ENCODE data around the gene PBX4. TPM values are rescaled to one million over a fixed set of nuclear protein-coding genes. Genes with fewer than 3 reads are reported as not detected.

PBX4 gene
- total and polyA plus RNA-seq, 11 donors, result 0.43 to 0.69 (median 0.53) TPM; not detected in 8

DNA sequence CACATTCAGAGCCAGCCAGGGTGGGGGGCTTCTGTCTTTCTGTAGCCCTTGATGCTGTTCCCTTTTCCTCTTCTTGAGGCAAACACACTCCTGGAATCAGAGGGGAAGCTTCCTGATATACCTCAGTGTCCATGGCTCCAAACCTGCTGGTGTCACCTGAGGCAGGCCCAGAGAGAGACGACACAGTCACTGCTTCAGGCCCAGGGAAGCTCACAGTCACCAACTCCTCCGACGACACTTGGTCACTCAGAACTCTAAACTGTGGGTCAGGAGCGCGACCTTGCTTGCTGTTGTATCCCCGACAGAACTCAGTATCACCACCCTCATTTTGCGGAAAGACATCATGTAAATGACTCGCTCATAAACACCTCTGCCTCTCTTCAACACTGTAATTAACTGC lies 43.9 kb upstream of the PBX4 start:
- intact Hi-C loops (cut with DNase I), result loop anchor here in 4 of 10 donors (5.0 to 10.0 kb wide), 4 partner anchors 112 to 375 kb away; partner anchors contain the start of gene ZNF682 (in 1 of the 4)
- no peak for DNase-seq
- H3K4me3 ChIP-seq, result peak overlapping the region in 9 of 12 donors; percentile 78 to 100 (median 96)
- H3K4me1 ChIP-seq, result peaks cover 0 to 28% (median 18%) of the 10 kb centered on the region in 12 donors
- H3K36me3 ChIP-seq, result peaks cover 0 to 32% (median 24%) of the 10 kb centered on the region in 9 donors
- no peaks in the 10 kb centered on the region for H3K9me3 ChIP-seq
- TF ChIP-seq CTCF (IDR thresholded peaks at IDR 0.05) (no peak), POLR2A (IDR thresholded peaks at IDR 0.05) (no peak)
- peak overlapping the region in 2 of 12 donors; percentile 93 to 95 for H3K27ac ChIP-seq
- H3K27me3 ChIP-seq, result no peaks in the 10 kb centered on the region
- ATAC-seq, result no peak
- 77 to 86% (median 80%) methylated on average over 8 of the region's 8 CpGs for WGBS, 4 donors

GRCh38 chr19:19661675-19662251 lies 43.3 kb upstream of the PBX4 start:
- peaks cover 0 to 27% (median 18%) of the 10 kb centered on the region in 12 donors for H3K4me1 ChIP-seq
- TF ChIP-seq CTCF (IDR thresholded peaks at IDR 0.05) (no peak), POLR2A (IDR thresholded peaks at IDR 0.05) (no peak)
- no peaks in the 10 kb centered on the region for H3K9me3 ChIP-seq
- H3K27ac ChIP-seq, result peak overlapping the region in 1 of 12 donors; percentile 93
- WGBS, 4 donors, result 73 to 82% (median 78%) methylated on average over 18 of the region's 18 CpGs
- DNase-seq (no peak), ATAC-seq (no peak)
- peaks cover under 1 to 38% (median 30%) of the 10 kb centered on the region in 9 donors for H3K36me3 ChIP-seq
- H3K4me3 ChIP-seq, result peak overlapping the region in 4 of 12 donors; percentile 96 to 100 (median 98)
- intact Hi-C loops (cut with DNase I), result loop anchor here in 4 of 10 donors (5.0 to 10.0 kb wide), 4 partner anchors 113 to 376 kb away; partner anchors contain the start of gene ZNF682 (in 1 of the 4)
- no peaks in the 10 kb centered on the region for H3K27me3 ChIP-seq

DNA sequence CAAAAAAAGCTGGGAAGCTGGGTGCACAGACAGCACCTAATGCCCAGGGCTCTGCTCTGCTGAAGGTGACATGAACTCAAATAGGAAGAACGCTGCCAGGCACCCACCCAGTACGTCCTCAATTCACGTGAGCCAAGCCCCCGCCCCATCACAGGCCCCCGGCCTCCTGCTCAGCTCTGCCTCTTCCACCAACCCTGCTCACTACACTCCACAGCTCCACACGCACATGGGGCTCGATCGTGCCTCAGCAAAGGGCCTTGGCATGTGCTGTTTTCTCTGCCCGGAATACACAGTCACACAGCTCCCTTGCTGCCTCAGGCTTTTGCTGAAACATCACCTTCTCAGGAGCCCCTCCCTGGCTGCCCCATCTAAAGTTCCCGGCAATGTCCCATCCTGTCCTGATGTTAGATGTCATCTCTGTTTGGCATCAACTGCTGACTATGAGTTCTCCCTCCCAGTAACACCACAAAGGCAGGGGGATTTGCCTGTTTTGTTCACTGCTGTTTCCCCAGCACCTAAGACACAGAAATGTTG lies 42.7 kb upstream of the PBX4 start:
- ATAC-seq (no peak), DNase-seq (no peak)
- intact Hi-C loops (cut with DNase I), result loop anchor here in 4 of 10 donors (5.0 to 10.0 kb wide), 4 partner anchors 114 to 376 kb away; partner anchors contain the start of gene ZNF682 (in 1 of the 4)
- H3K27me3 ChIP-seq, result no peaks in the 10 kb centered on the region
- no peaks in the 10 kb centered on the region for H3K9me3 ChIP-seq
- peaks cover 0 to 27% (median 18%) of the 10 kb centered on the region in 12 donors for H3K4me1 ChIP-seq
- no peak for TF ChIP-seq CTCF (IDR thresholded peaks at IDR 0.05)
- no peak for TF ChIP-seq POLR2A (IDR thresholded peaks at IDR 0.05)
- H3K4me3 ChIP-seq, result peak overlapping the region in 1 of 12 donors; percentile 99
- peaks cover 2 to 44% (median 36%) of the 10 kb centered on the region in 9 donors for H3K36me3 ChIP-seq
- H3K27ac ChIP-seq, result peak overlapping the region in 1 of 12 donors; percentile 93
- WGBS, 4 donors, result 79 to 86% (median 85%) methylated on average over 10 of the region's 10 CpGs

- intact Hi-C loops (cut with DNase I), result loop anchor here in 4 of 10 donors (5.0 to 10.0 kb wide), 4 partner anchors 115 to 378 kb away; partner anchors contain the start of gene ZNF682 (in 1 of the 4)
- H3K36me3 ChIP-seq, result peaks cover 6 to 58% (median 50%) of the 10 kb centered on the region in 9 donors
- no peaks in the 10 kb centered on the region for H3K27me3 ChIP-seq
- H3K4me3 ChIP-seq, result no peak overlapping the region
- DNase-seq (no peak), ATAC-seq (no peak)
- 85 to 91% (median 88%) methylated on average over 9 to 17 of the region's 17 CpGs for WGBS, 4 donors
- no peak for TF ChIP-seq POLR2A (IDR thresholded peaks at IDR 0.05)
- no peak for TF ChIP-seq CTCF (IDR thresholded peaks at IDR 0.05)
- H3K9me3 ChIP-seq, result no peaks in the 10 kb centered on the region
- H3K27ac ChIP-seq, result no peak overlapping the region
- H3K4me1 ChIP-seq, result peaks cover 0 to 27% (median 18%) of the 10 kb centered on the region in 12 donors
Observed at GRCh38 chr19:19659646-19660245, 41.3 kb upstream of the PBX4 start.

All from heart left ventricle (tissue), 16 donors.